Ishikawa (cell line): ENCODE measurements around the gene IQSEC3.

Experiments used
- CEBPB ChIP-seq: IDR thresholded peaks from 2 replicates; pipeline ENCODE4 v1.6.1; 2012
- CREB1 ChIP-seq: IDR thresholded peaks from 2 replicates; pipeline ENCODE4 v1.6.1; 2012; ENCODE audit warnings: low read depth
- EGR1 ChIP-seq: IDR thresholded peaks from 2 replicates; pipeline ENCODE4 v1.6.1; 2012
- EP300 ChIP-seq: IDR thresholded peaks from 2 replicates; pipeline ENCODE4 v1.6.1; 2012; ENCODE audit warnings: borderline replicate concordance
- FOXM1 ChIP-seq: IDR thresholded peaks from 2 replicates; pipeline ENCODE4 v1.6.1; 2012; ENCODE audit warnings: low read depth, borderline replicate concordance
- MAX ChIP-seq: IDR thresholded peaks from 2 replicates; pipeline ENCODE4 v1.6.1; 2012
- NFIC ChIP-seq: IDR thresholded peaks from 2 replicates; pipeline ENCODE4 v1.6.1; 2012
- RAD21 ChIP-seq: IDR thresholded peaks from 2 replicates; pipeline ENCODE4 v1.6.1; 2012; ENCODE audit warnings: low read depth
- REST ChIP-seq: IDR thresholded peaks from 2 replicates; pipeline ENCODE4 v1.6.1; 2012; ENCODE audit warnings: low read depth, mild to moderate bottlenecking
- TAF1 ChIP-seq: IDR thresholded peaks from 2 replicates; pipeline ENCODE4 v1.6.1; 2012; ENCODE audit warnings: low read depth, mild to moderate bottlenecking
- TCF12 ChIP-seq: IDR thresholded peaks from 2 replicates; pipeline ENCODE4 v1.6.1; 2012; ENCODE audit warnings: low read depth
- TEAD4 ChIP-seq: IDR thresholded peaks from 2 replicates; pipeline ENCODE4 v1.6.1; 2012
- USF1 ChIP-seq: IDR thresholded peaks from 2 replicates; pipeline ENCODE4 v1.6.1; 2012
- YY1 ChIP-seq: IDR thresholded peaks from 2 replicates; pipeline ENCODE4 v1.6.1; 2012; ENCODE audit warnings: low read depth
- ZBTB7A ChIP-seq: IDR thresholded peaks from 2 replicates; pipeline ENCODE4 v1.6.1; 2012; ENCODE audit warnings: low read depth

The IQSEC3 gene

GRCh38 chr12:194276-194675, 127.7 kb downstream of the IQSEC3 start:
- TF ChIP-seq USF1 (no peak), FOXM1 (no peak), CEBPB (no peak), EP300 (no peak), TCF12 (no peak)

GRCh38 chr12:195156-195555, 128.6 kb downstream of the IQSEC3 start:
- TF ChIP-seq TCF12 = no peak
- no peak for TF ChIP-seq CEBPB
- no peak for TF ChIP-seq REST
- TF ChIP-seq YY1 = no peak
- no peak for TF ChIP-seq EGR1
- TF ChIP-seq EP300 = no peak
- TF ChIP-seq USF1 = no peak
- no peak for TF ChIP-seq MAX
- TF ChIP-seq CREB1 = no peak
- TF ChIP-seq RAD21 = no peak
- no peak for TF ChIP-seq TEAD4
- no peak for TF ChIP-seq FOXM1
- TF ChIP-seq ZBTB7A = no peak
- TF ChIP-seq TAF1 = no peak
- no peak for TF ChIP-seq NFIC

GRCh38 chr12:195951-196350, 129.4 kb downstream of the IQSEC3 start:
- no peak for TF ChIP-seq TEAD4
- TF ChIP-seq TAF1 = no peak
- no peak for TF ChIP-seq REST
- TF ChIP-seq MAX = no peak
- no peak for TF ChIP-seq YY1
- TF ChIP-seq ZBTB7A = no peak
- no peak for TF ChIP-seq EGR1
- TF ChIP-seq CEBPB = no peak
- no peak for TF ChIP-seq TCF12
- no peak for TF ChIP-seq CREB1
- no peak for TF ChIP-seq NFIC
- no peak for TF ChIP-seq FOXM1
- TF ChIP-seq EP300 = no peak

- TF ChIP-seq CREB1 = no peak
- TF ChIP-seq TEAD4 = no peak
- no peak for TF ChIP-seq CEBPB
- no peak for TF ChIP-seq NFIC
- no peak for TF ChIP-seq TCF12
- no peak for TF ChIP-seq FOXM1
- no peak for TF ChIP-seq MAX
- no peak for TF ChIP-seq TAF1
- TF ChIP-seq REST = no peak
- no peak for TF ChIP-seq EGR1
- no peak for TF ChIP-seq EP300
- TF ChIP-seq YY1 = no peak
- TF ChIP-seq ZBTB7A = no peak
- no peak for TF ChIP-seq USF1
These were observed 129.9 kb downstream of the IQSEC3 start for GRCh38 chr12:196436-196835.
